H1 (cell line): ENCODE measurements around the gene TOR4A.

Experiments used
- CEBPB ChIP-seq: IDR thresholded peaks from 2 replicates; pipeline ENCODE4 v1.6.1; 2012; ENCODE audit warnings: low read depth, low read length
- CHD2 ChIP-seq: IDR thresholded peaks from 2 replicates; pipeline ENCODE4 v1.6.1; 2012; ENCODE audit warnings: low read length, improper control_type of control experiment
- JUND ChIP-seq: IDR thresholded peaks from 2 replicates; pipeline ENCODE4 v1.6.1; 2011; ENCODE audit warnings: mild to moderate bottlenecking, improper control_type of control experiment, low read length
- NANOG ChIP-seq: IDR thresholded peaks from 2 replicates; pipeline ENCODE4 v1.6.1; 2011; ENCODE audit warnings: low read length, low read depth, mild to moderate bottlenecking, inconsistent platforms; ENCODE audit not compliant: insufficient read depth, poor library complexity, severe bottlenecking
- POLR2AphosphoS5 ChIP-seq: IDR thresholded peaks from 2 replicates; pipeline ENCODE4 v1.6.1; 2011; ENCODE audit warnings: low read depth, low read length
- RFX5 ChIP-seq: IDR thresholded peaks from 2 replicates; pipeline ENCODE4 v1.6.1; 2011; ENCODE audit warnings: low read depth, low read length, improper control_type of control experiment, borderline replicate concordance
- SIX5 ChIP-seq: IDR thresholded peaks from 2 replicates; pipeline ENCODE4 v1.6.1; 2011; ENCODE audit warnings: mild to moderate bottlenecking, low read depth, low read length
- TAF1 ChIP-seq: IDR thresholded peaks from 2 replicates; pipeline ENCODE4 v1.6.1; 2011; ENCODE audit warnings: mild to moderate bottlenecking, low read depth, low read length
- TEAD4 ChIP-seq: IDR thresholded peaks from 2 replicates; pipeline ENCODE4 v1.6.1; 2012; ENCODE audit warnings: low read depth, low read length, inconsistent platforms, mixed read lengths
- TF ChIP-seq, protein P1 (sequence below), 3 experiments: IDR thresholded peaks; 1 replicate in 2 of 3; 2 replicates in 1 of 3; pipeline versions ENCODE4 v1.5.1 to v1.6.1; 2011; ENCODE audit warnings: low read length in 3 of 3, mild to moderate bottlenecking in 3 of 3, inconsistent platforms in 2 of 3, low read depth in 1 of 3, moderate library complexity in 1 of 3; ENCODE audit not compliant: insufficient read depth in 1 of 3; ENCODE audit errors: control extremely low read depth in 1 of 3
- TF ChIP-seq, protein P2 (sequence below): IDR thresholded peaks from 2 replicates; pipeline ENCODE4 v1.6.1; 2011; ENCODE audit warnings: low read length, improper control_type of control experiment

DNA sequence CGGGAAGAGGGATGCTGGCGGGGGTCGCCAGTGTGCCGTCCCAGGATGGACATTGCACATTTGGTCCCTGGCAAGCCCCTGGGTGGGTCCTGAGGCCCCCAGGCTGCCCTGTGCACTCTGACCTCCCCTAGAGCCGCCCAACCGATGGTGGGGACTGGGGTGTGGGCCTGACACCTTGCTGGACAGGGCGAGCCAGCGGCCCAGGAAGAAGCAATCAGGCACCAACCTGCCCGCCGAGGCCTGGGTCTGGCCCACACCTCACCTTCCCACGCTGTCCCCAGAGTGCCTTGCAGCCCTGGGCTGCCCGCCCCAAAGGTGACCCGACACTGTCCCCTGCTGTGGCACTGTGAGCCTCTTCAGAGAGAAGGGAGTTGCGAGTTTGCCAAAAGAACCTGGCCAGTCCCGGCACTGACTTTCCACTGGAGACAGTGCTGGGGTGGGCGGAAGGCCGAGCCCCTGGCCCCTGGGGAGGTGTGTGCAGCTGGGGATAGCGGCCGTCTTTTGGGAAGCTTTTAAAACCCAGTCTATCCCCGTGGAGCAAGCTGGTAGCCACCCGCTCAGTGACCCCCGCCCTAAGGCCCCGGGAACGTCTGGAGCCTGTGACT, 36.5 kb downstream of the TOR4A start:
- TF ChIP-seq CEBPB (no peak), SIX5 (no peak), RFX5 (no peak), JUND (no peak), POLR2AphosphoS5 (no peak), TEAD4 (no peak), CHD2 (no peak), NANOG (no peak), TAF1 (no peak)
- TF ChIP-seq, protein P1, sequence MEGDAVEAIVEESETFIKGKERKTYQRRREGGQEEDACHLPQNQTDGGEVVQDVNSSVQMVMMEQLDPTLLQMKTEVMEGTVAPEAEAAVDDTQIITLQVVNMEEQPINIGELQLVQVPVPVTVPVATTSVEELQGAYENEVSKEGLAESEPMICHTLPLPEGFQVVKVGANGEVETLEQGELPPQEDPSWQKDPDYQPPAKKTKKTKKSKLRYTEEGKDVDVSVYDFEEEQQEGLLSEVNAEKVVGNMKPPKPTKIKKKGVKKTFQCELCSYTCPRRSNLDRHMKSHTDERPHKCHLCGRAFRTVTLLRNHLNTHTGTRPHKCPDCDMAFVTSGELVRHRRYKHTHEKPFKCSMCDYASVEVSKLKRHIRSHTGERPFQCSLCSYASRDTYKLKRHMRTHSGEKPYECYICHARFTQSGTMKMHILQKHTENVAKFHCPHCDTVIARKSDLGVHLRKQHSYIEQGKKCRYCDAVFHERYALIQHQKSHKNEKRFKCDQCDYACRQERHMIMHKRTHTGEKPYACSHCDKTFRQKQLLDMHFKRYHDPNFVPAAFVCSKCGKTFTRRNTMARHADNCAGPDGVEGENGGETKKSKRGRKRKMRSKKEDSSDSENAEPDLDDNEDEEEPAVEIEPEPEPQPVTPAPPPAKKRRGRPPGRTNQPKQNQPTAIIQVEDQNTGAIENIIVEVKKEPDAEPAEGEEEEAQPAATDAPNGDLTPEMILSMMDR (IDR thresholded peaks at IDR 0.05; ENCODE audit: control extremely low read depth in 1 of 3, insufficient read depth in 1 of 3, low read depth in 1 of 3, low read length in 3 of 3), result no peak
- TF ChIP-seq, protein P2, sequence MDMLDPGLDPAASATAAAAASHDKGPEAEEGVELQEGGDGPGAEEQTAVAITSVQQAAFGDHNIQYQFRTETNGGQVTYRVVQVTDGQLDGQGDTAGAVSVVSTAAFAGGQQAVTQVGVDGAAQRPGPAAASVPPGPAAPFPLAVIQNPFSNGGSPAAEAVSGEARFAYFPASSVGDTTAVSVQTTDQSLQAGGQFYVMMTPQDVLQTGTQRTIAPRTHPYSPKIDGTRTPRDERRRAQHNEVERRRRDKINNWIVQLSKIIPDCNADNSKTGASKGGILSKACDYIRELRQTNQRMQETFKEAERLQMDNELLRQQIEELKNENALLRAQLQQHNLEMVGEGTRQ, result no peak
